HepG2 (cell line): Measurements from ENCODE around the gene TEX35.

Experiments
- ATRX ChIP-seq: sonication (generic); formaldehyde crosslinking; IDR thresholded peaks from 2 replicates; pipeline ENCODE4 v1.4.0; 2020; ENCODE audit warnings: missing genetic modification reagents, borderline replicate concordance
- KLF16 ChIP-seq, 2 experiments: sonication (generic) in 1 of 2; formaldehyde crosslinking in 1 of 2; IDR thresholded peaks; 2 replicates each; pipeline versions ENCODE4 v1.6.1 to v1.8.0; 2016 to 2023; ENCODE audit warnings: missing genetic modification reagents in 2 of 2, missing compliant biosample characterization in 1 of 2
- SMC3 ChIP-seq: IDR thresholded peaks from 2 replicates; pipeline ENCODE4 v1.6.1; 2011; ENCODE audit warnings: low read length, improper control_type of control experiment
- SP2 ChIP-seq: sonication (generic); formaldehyde crosslinking; IDR thresholded peaks from 2 replicates; pipeline ENCODE4 v1.5.1; 2020; ENCODE audit warnings: mild to moderate bottlenecking, missing genetic modification reagents
- TCF7L2 ChIP-seq: IDR thresholded peaks from 2 replicates; pipeline ENCODE4 v1.6.1; 2011; ENCODE audit warnings: mild to moderate bottlenecking, low read depth, low read length, moderate library complexity
- YY1 ChIP-seq: IDR thresholded peaks from 2 replicates; pipeline ENCODE4 v1.6.1; 2011; ENCODE audit warnings: low read length, low read depth, moderate library complexity, mild to moderate bottlenecking; ENCODE audit not compliant: insufficient read depth, insufficient replicate concordance
- ZNF33A ChIP-seq: sonication (generic); formaldehyde crosslinking; IDR thresholded peaks from 2 replicates; pipeline ENCODE4 v1.5.1; 2020; ENCODE audit warnings: missing genetic modification reagents, mild to moderate bottlenecking, moderate library complexity, borderline replicate concordance
- ZSCAN30 ChIP-seq: sonication (generic); formaldehyde crosslinking; IDR thresholded peaks from 2 replicates; pipeline ENCODE4 v1.5.0; 2020; ENCODE audit warnings: mild to moderate bottlenecking, missing genetic modification reagents
- TF ChIP-seq, protein P1 (sequence below): sonication (generic); formaldehyde crosslinking; IDR thresholded peaks from 2 replicates; pipeline ENCODE4 v1.5.0; 2020; ENCODE audit warnings: mild to moderate bottlenecking, missing genetic modification reagents, moderate library complexity
- TF ChIP-seq, protein P2 (sequence below): sonication (generic); formaldehyde crosslinking; IDR thresholded peaks from 2 replicates; pipeline ENCODE4 v1.4.0; 2020; ENCODE audit warnings: mild to moderate bottlenecking, missing genetic modification reagents
- TF ChIP-seq, protein P3 (sequence below): sonication (generic); formaldehyde crosslinking; IDR thresholded peaks from 2 replicates; pipeline ENCODE4 v1.4.0; 2020; ENCODE audit warnings: missing genetic modification reagents
- TF ChIP-seq, protein P4 (sequence below), 2 experiments: sonication (generic) in 1 of 2; formaldehyde crosslinking in 1 of 2; IDR thresholded peaks; 2 replicates each; pipeline versions ENCODE4 v1.4.0 to v1.6.1; 2018 to 2020; ENCODE audit warnings: missing genetic modification reagents in 2 of 2, borderline replicate concordance in 1 of 2, low read depth in 1 of 2, mild to moderate bottlenecking in 1 of 2, missing biosample characterization in 1 of 2

DNA sequence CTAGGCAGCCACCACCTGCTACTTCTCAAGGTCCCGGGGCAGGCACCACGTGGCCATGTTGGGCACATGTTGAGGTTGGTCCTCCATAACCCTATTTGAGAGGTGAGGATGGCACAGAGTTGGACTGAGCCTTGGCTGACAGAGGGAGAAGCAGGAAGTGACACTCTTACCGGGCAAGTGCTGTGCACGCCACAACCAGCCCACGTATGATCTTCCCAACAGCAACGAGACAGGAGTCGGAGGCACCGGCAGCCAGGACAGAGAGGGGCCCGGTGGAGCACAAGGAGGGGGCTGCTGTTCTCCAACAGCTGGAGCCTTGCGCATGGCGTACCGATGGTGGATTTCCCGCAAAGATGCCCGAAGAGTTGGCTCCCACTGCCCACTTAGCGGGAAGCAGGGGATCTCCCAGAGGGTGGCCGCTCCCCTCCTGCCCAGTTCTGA is 19.6 kb upstream of the TEX35 start:
- TF ChIP-seq SMC3 (no peak), KLF16 (CRISPR knock-in tag; IDR thresholded peaks at IDR 0.05) (no peak), ZSCAN30 (CRISPR knock-in tag) (no peak), YY1 (no peak), ZNF33A (no peak), SP2 (CRISPR knock-in tag) (no peak), ATRX (CRISPR knock-in tag) (no peak), TCF7L2 (no peak)
- TF ChIP-seq, protein P1, sequence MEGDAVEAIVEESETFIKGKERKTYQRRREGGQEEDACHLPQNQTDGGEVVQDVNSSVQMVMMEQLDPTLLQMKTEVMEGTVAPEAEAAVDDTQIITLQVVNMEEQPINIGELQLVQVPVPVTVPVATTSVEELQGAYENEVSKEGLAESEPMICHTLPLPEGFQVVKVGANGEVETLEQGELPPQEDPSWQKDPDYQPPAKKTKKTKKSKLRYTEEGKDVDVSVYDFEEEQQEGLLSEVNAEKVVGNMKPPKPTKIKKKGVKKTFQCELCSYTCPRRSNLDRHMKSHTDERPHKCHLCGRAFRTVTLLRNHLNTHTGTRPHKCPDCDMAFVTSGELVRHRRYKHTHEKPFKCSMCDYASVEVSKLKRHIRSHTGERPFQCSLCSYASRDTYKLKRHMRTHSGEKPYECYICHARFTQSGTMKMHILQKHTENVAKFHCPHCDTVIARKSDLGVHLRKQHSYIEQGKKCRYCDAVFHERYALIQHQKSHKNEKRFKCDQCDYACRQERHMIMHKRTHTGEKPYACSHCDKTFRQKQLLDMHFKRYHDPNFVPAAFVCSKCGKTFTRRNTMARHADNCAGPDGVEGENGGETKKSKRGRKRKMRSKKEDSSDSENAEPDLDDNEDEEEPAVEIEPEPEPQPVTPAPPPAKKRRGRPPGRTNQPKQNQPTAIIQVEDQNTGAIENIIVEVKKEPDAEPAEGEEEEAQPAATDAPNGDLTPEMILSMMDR (CRISPR knock-in tag) = no peak
- TF ChIP-seq, protein P2, sequence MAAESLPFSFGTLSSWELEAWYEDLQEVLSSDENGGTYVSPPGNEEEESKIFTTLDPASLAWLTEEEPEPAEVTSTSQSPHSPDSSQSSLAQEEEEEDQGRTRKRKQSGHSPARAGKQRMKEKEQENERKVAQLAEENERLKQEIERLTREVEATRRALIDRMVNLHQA = no peak
- TF ChIP-seq, protein P3, sequence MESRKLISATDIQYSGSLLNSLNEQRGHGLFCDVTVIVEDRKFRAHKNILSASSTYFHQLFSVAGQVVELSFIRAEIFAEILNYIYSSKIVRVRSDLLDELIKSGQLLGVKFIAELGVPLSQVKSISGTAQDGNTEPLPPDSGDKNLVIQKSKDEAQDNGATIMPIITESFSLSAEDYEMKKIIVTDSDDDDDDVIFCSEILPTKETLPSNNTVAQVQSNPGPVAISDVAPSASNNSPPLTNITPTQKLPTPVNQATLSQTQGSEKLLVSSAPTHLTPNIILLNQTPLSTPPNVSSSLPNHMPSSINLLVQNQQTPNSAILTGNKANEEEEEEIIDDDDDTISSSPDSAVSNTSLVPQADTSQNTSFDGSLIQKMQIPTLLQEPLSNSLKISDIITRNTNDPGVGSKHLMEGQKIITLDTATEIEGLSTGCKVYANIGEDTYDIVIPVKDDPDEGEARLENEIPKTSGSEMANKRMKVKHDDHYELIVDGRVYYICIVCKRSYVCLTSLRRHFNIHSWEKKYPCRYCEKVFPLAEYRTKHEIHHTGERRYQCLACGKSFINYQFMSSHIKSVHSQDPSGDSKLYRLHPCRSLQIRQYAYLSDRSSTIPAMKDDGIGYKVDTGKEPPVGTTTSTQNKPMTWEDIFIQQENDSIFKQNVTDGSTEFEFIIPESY (CRISPR knock-in tag) = no peak
- TF ChIP-seq, protein P4, sequence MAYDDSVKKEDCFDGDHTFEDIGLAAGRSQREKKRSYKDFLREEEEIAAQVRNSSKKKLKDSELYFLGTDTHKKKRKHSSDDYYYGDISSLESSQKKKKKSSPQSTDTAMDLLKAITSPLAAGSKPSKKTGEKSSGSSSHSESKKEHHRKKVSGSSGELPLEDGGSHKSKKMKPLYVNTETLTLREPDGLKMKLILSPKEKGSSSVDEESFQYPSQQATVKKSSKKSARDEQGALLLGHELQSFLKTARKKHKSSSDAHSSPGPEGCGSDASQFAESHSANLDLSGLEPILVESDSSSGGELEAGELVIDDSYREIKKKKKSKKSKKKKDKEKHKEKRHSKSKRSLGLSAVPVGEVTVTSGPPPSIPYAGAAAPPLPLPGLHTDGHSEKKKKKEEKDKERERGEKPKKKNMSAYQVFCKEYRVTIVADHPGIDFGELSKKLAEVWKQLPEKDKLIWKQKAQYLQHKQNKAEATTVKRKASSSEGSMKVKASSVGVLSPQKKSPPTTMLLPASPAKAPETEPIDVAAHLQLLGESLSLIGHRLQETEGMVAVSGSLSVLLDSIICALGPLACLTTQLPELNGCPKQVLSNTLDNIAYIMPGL (CRISPR knock-in tag; IDR thresholded peaks at IDR 0.05; ENCODE audit: borderline replicate concordance in 1 of 2, low read depth in 1 of 2) = no peak
